GM21825 (cell line): ENCODE data around the gene AOC3.
"Not testable (repeated sequence)": the region's sequence is repeated elsewhere in the genome, so short reads cannot be mapped to it uniquely, and the experiment has no call there.

Experiments
- ATAC-seq: cut with Tn5 transposase; IDR thresholded peaks from one replicate; pipeline ENCODE4 v1.9.1; 2021; ENCODE audit warnings: mild to moderate bottlenecking, moderate library complexity; ENCODE audit not compliant: unreplicated experiment

The AOC3 gene

DNA sequence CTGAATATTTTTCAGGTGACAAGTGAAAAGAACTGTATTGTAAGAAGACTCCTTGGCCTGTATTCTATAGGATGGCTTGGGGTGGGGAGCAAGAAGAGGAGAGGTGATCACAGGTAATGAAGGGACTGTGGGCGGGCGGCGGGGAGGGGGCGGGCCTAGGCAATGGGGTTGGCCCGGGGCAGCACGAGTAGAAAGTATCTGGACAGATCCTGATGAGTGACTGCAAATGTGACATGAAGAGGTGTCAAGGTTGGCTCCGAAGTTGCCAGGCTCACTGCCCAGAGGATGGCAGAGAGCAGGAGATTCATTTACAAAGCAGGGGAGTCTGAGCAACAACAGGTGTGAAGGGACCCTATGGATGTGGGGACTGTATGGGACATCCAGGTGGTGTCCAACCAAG is 38.8 kb downstream of the AOC3 start:
- no peak for ATAC-seq

DNA sequence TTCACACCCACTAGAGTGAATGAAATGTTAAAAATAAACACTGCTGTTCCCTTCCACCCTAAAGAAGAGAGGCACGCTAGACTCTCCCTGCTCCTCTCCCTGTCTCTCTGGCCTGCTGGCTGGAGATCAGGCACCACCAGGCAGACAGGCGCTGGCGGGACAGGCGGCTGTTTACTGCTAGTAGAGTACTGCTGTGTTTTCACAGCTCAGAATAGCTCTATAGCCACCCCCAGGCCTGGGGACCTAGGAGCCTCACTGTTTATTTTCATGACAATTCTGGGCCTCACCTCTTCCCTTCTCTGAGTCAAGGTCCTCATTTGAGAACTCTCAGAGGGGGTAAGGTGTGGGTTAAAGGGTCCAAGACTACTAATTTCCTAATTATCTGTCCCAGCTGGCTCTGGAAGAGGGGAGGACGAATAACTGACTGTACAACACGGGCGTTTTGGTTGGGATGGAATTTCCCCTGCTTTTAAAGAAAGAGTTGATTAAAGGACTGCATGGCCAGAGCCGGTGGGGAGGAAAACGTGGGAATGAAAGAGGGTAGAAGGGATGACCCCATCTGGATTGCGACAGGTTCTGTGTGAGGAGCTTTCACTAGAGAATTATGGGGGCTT is 40.6 kb downstream of the AOC3 start:
- no peak for ATAC-seq

DNA sequence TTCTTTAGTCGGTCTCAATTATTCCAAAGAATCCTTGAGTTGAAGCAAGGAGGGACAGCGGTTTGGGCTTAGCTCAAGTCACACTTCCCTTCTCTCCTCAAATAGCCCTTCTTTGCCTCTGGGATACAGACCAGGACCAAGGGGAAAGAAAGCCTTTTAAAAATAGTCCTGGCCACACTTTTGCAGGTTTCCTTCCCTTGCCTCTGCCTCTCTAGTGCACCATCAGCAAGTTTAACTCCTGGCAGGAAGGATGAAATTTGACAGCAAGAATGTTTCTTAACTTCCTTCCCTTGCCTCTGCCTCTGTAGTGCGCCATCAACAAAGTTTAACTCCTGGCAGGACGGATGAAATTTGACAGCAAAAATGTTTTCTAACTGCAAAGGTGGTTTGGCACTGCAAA is 42.4 kb downstream of the AOC3 start:
- ATAC-seq = no peak

DNA sequence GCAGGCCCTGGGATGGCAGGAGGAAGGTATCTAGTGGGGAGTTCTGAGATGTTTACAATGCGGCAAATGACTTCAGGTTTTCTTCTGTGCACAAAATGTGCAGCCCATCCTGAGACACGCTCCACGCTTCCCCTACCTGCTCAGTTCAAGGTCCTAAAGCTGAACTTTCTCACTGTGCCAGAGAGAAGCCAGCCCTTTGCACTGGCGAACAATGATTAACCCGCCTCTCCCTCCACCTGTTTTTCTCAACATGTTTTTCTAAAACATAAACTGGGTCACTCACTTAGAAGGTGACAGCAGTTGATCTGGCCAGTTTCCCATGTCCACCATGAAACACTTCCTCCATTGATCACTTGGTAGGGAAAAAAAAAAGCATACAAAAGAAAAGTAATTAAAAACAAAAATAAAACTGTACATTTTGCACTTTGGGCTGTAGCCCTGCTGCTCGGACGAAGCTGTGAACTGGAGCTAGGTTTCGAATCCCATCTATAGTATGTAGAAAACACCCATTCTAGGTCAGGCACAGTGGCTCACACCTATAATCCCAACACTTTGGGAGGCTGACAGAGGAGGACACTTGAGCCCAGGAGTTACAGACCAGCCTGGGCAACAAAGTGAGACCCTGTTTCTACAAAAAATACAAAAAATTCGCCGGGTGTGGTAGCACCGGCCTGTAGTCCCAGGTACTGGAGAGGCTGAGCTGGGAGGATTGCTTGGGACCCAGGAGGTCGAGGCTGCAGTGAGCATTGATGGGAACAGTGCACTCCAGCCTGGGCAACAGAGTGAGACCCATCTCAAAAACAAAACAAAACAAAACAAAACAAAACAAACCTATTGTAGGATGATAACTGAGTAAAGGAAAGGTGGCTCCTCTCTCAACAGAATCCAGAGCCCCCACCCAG is 43.5 kb downstream of the AOC3 start:
- ATAC-seq = no peak

DNA sequence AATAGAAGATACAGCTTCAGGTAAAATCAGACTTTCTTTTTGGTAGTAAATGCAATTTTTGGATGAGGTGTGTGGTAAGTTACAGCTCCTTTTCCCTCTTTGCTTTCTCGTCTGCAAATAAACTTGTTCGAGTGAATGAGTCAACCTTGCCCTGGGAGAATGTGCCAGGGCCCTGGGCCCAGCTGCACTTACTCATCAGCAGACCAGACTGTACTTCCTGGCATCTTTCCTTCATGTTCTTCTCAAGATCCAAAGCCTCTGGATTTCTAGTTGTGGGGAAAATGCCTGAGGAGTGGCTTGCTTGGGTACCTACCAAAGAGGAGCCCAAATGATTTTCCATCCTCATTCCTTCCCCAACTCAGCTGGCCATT is 44.2 kb downstream of the AOC3 start:
- no peak for ATAC-seq

DNA sequence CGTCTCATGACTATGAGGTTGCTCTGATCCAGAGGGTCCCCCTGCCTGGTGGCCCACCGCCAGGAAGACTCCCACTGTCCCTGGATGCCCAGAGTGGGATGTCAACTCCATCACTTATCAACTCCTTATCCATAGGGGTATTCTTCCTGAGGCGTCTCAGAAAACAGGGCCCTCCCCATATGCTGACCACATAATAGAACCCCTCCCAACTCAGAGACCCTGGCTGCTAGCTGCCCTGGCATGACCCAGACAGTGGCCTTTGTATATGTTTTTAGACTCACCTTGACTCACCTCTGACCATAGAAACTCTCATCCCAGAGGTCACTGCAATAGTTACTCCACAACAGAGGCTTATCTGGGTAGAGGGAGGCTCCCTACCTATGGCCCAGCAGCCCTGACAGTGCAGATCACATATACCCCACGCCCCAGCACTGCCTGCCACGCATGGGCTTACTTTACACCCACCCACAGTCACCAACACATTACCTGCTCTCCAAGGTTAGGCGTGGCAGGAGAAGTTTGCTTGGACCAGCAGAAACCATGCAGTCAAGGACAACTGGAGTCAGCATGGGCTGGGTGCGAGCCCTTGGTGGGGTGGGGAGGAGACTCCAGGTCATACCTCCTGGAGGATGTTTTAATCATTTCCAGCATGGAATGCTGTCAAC is 47.3 kb downstream of the AOC3 start:
- no peak for ATAC-seq

DNA sequence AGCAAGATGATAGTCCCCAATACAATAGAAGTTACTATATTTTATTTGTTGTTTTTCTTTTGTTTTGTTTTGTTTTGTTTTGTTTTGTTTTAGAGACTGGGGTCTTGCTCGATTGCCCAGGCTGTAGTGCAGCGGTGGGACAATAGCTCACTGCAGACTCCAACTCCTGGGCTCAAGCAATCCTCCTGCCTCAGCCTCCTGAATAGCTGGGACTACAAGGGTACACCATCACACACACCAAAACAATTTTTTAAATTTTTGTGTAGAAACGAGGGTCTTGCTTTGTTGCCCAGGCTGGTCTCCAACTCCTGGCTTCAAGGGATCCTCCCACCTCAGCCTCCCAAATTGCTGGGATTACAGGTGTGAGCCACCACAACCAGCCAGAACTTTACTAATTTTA is 49.0 kb downstream of the AOC3 start:
- ATAC-seq = not testable (repeated sequence)

DNA sequence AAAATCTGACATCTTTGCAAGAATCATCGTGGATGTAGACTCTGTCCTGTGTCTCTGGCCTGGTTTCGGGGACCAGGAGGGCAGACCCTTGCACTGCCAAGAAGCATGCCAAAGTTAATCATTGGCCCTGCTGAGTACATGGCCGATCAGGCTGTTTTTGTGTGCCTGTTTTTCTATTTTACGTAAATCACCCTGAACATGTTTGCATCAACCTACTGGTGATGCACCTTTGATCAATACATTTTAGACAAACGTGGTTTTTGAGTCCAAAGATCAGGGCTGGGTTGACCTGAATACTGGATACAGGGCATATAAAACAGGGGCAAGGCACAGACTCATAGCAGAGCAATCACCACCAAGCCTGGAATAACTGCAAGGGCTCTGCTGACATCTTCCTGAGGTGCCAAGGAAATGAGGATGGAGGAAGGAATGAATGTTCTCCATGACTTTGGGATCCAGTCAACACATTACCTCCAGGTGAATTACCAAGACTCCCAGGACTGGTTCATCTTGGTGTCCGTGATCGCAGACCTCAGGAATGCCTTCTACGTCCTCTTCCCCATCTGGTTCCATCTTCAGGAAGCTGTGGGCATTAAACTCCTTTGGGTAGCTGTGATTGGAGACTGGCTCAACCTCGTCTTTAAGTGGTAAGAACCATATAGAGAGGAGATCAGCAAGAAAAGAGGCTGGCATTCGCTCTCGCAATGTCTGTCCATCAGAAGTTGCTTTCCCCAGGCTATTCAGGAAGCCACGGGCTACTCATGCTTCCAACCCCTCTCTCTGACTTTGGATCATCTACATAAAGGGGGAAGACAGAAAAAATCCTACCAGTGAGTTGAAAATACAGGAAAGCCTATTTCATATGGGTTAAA is 49.7 kb downstream of the AOC3 start, which contains the start of gene G6PC1:
Gene G6PC1, plus strand, starts transcription at position 340 of the 872 bp plus-strand sequence. Its CDS starts 78 bp downstream, at position 418.
- no peak for ATAC-seq

DNA sequence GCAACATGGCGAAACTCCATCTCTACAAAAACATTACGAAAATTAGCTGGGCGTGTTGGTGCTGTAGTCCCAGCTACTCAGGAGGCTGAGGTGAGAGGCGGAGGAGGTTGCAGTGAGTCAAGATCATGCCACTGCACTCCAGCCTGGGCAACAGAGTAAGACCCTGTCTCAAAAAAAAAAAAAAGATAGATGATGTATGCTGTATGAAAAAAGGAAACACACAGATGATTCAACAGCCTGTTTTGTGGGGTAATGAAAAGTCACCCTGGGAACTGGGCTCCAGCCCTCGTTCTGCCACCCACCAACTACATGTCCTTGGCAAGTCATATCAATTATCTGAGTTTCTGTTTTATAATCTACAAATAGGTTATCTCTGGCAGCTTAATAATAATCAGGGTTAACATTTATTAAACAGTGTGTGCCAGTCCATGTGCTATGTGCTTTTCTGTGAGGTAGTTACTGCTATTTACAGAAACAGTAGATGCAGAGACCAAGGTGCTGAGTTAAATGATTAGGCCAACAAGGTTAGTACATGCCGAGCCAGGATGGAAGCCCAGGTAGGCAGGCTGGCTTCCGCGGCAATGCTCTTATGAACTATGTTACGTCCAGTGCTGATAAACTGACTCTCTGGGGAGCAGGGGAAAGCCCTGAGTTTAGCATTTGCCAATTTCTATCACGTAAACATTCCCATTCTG is 50.7 kb downstream of the AOC3 start:
- ATAC-seq = no peak

DNA sequence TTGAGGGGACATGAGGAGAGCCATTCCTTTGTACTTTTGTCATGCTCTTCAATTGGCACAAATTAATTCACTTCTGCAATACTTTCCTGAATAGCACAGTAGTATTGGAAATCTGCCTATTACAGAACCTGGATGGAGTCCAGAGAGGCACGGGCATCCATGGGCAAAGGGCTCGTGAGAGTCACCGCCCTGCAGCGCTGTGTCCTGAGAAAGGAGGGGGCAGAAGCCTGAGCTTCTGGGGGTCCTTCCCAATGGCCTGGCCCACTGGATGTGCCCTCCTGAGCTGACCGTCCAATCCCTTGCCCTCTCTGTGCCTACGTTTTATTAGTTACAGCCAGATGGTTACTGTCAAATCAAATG is 53.1 kb downstream of the AOC3 start:
- ATAC-seq = no peak

DNA sequence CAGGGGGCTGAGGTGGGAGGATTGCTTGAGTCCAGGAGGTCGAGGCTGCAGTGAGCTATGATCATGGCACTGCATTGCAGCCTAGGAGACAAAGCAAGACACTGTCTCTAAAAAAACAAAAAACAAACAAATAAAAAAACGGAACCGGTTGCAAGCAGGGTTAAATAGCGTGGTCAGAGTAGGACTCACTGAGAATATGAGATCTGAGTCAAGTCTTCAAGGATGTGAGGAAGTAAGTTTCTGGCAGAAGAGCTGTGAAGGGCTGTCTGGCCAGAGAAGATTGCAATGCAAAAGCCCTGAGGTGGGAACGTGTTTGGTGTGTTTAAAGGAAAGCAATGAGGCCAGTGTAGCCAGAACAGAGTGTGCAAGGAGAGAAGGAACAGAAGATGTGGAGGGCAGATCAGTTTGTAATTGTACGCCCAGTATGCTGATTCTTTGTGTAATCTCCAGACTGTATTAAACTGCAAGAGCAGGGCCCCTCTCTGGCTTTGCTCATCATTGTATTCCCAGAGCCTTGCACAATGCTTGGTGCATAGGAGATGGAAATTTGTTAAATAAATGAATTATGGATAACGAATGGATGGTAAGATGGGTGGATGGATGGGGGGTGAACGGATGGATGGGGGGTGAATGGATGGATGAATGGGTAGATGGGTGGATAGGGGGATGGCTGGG is 55.9 kb downstream of the AOC3 start:
- ATAC-seq = no peak
